IMR-90 (cell line): ENCODE results near the gene ZDHHC22.

Experiments used
- CTCF ChIP-seq: conservative IDR thresholded peaks from 2 replicates; pipeline ENCODE4 v1.5.1; 2012; ENCODE audit warnings: mild to moderate bottlenecking, low read depth, low read length, improper control_type of control experiment
- POLR2A ChIP-seq: IDR thresholded peaks from 2 replicates; pipeline ENCODE4 v1.6.1; 2012; ENCODE audit warnings: mild to moderate bottlenecking, low read depth, low read length

DNA sequence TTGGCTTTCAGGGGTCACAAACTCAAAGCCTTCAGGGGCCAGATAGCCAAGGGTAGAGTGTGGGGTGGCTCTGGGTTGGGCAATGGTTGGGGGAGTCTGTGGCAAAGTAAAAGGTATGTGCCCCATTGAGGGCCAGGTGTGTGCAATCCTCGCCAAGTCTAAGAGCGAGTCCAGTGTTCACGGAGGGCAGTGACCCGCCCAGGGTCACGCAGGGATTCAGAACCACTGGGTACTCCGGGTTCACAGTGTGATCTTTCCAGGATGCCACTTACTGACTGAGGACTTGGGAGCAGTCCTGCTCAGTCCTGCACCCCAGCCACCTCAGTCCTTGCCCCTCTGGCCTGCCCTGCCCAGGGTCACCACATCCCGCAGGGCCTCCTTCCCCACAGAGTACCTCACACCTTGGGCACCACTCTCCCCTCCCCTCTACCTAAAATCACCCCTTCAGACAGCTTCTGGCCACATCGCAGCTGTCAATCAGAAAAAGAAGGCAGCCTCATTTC lies 15.7 kb downstream of the ZDHHC22 start:
- TF ChIP-seq CTCF, result no peak
- TF ChIP-seq POLR2A, result no peak
